HT1080 (cell line): ENCODE data around the gene SUPT3H. TPM values are rescaled to one million over a fixed set of nuclear protein-coding genes. Genes with fewer than 3 reads are reported as not detected.

Source experiments
- DNase-seq: peaks from one replicate; pipeline ENCODE4 v3.0.0-alpha.2; 2015; ENCODE audit warnings: low read depth
- small RNA-seq: library from RNA; depleted of rRNA; stranded (forward); fragments of <200 nt; gene quantifications from one replicate; pipeline ENCODE3, GENCODE V24; 2014
- total RNA-seq: library from RNA; depleted of rRNA; stranded (reverse); fragments of >200 nt; shearing (Covaris generic); gene quantifications from 2 replicates; pipeline ENCODE4 v1.2.3, GENCODE V29; 2014; rRNA removed

The SUPT3H gene
- total RNA-seq, 1 experiment from 2014 or later = 9.1 TPM

GRCh38 chr6:44804016-44804415, 573.7 kb downstream of the SUPT3H start:
- DNase-seq = no peak

DNA sequence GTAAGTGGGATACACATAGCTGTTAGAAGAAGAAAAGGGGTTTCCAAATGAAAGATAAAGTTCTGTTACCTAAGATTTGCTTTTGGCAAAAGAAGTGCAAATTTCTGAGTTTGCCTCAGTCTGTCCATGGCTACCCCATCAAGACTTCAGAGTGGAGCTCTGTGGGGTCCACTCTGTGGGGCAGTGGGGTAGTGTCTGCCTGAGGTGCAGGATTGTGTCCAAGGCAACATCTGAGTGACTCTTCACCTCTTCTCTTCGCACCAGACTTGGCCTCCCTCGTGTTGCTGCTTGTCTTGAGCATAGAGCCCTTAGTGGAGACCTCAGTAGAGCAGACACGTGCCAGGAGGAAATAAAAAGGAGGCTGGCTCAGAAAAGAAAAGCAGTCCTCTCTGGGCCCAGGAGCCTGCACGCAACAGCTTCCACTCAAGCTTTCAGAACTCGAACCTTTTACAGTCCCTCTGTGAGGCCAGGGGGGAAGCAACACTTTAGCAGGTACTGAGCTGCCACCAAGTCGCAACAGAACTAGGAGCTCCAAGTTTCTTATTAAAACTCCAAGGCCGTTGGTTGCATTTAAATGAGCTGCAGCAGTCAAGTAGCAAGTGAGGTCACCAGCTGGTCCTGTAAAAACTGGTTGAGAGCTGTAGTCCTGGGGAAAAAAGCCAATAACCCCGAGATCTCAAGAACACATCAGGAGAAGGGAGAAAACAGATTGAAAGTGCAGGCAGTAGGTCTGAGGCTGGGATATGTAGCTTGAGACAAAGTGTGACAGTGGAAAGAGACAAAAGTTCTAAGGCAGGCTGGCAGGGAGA, 576.7 kb downstream of the SUPT3H start:
- DNase-seq = no peak

DNA sequence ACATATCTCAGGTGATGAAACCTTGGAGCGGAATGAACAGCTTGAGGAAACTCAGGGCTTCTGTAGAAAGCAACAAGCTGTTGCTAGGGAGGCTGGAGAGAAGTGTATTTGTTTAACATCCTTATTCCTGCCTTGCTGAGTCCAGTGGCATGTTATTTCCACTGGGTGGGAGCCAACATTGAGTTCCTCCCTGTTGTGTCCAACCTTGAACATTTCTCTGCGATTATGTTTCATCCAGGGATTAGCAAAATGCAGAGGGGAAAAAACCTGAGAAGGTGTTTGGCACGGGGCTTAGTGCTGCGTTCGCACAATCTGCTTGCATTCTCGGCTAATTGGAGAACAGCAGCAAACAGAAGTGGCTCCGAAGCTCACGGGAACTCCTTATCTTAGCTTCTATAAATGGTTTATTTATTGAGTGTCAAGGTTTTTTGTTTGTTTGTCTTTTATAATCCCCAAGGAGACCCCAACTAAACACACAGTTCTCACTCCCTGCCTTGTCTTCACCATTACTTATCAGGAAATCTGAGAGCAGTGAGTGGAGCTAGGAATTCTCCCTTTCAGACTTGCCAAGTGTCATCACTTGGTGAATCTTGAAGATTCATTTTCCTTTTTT, 577.5 kb downstream of the SUPT3H start:
- DNase-seq = peak; percentile 20

DNA sequence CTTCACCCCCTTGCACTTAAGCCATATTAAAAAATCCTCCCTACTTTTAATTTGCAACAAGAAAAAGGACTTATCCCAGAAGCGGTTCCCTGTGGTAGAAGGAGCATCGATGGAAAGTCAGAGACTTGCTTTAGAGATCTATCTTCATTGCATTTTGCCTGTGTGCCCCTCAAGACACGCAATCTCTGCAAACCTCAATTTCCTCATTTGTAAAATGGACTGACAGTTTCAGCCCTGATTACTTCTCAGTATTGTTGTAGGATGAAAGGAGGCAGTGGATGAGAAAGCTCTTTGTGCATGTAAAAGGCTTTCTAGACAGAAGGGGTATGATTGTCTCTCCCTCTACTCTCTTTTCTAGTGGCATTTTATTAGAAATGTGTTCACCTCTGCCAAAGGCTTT, 580.0 kb downstream of the SUPT3H start:
- no peak for DNase-seq

DNA sequence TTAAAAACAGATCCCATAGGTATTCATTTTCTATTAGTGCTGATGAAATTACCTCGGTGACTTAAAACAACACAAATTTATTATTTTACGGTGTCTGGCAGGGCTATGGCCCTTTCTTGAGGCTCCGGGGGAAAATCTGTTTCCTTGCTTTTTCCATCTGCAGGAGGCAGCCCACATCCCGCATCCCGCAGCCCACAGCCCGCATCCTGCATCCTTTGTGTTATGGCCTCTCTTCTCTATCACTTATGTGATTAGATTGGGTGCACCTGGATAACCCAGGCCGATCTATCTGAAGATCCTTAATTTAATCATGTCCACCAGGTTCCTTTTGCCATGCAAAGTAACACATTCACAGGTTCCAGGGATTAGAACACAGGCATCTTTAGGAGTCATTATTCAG, 582.4 kb downstream of the SUPT3H start:
- no peak for DNase-seq

DNA sequence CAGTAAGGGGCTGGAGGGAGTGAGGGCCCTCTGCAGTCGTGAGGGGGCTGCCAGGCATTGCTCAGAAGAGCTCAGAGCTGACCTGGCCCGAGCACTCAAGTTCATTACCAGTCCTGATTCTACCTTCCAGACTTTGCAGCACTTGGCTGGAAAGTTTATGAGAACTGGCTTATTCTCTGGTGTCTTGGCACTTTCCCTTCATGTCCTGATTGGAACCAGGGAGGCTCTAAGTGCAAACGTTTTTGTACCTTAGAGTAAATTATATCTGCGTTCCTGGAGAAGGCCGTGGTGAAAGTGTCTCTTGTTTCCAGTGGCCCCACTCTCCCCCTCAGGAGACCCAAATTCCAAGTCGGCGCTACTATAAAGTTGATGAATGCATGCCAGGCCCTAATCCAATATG, 587.9 kb downstream of the SUPT3H start:
- DNase-seq = no peak

GRCh38 chr6:44789061-44789460, 588.7 kb downstream of the SUPT3H start:
- no peak for DNase-seq

- DNase-seq = no peak
These were observed 589.2 kb downstream of the SUPT3H start for GRCh38 chr6:44788387-44788981.

DNA sequence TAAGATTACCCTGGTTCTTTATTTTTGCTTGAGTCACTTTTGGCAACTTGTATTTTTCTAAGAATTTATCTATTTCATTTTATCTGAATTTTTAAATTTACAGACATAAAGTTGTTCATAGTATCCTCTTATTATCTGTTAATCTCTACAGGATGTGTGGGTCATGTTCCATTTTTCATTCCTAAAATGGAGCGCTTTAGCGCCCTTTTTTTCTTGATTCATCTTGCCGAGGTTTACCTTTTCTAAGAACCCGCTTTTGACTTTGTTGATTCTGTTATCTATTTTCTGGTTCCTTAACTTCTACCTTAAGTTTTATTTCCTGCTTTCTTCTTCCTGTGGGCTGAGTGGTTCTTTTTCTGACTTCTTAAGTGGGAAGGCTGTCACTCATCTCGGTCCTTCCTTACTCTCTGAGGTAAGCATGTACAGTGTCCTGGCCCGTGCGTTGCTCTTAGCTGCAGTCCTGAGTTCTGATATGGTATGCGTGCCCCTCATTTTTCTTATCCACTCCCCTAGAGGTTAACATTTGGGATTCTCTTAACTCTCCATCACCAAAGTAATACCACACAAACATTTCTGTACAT, 590.4 kb downstream of the SUPT3H start:
- no peak for DNase-seq

GRCh38 chr6:44785130-44785529, 592.6 kb downstream of the SUPT3H start:
- no peak for DNase-seq

DNA sequence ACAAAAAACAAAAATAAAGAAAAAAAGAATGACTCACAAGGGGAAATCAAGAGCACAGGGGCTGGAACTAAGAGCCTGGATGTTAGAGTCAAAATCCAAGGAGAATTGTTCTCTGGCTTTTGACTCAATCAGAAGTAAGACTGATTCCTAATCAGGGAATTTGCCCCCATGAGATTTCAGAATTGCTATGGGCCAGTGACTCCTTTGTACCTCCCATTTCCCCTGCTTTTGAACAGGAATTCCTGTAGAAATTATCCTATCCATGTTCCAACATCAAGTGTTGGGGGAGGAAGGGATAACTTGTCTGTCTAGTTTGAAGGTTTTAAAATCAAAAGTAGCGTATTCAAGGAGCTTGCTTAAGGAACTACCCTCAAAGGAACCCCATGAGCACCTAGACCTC, 593.5 kb downstream of the SUPT3H start:
- DNase-seq = no peak

GRCh38 chr6:44782892-44783291, 594.8 kb downstream of the SUPT3H start:
- no peak for DNase-seq

- no peak for DNase-seq
These were observed 595.7 kb downstream of the SUPT3H start for GRCh38 chr6:44781912-44782597.

- DNase-seq = no peak
These were observed 597.6 kb downstream of the SUPT3H start for GRCh38 chr6:44780161-44780560.

GRCh38 chr6:44779130-44779826, 598.5 kb downstream of the SUPT3H start:
- no peak for DNase-seq

Small RNA genes lying within 50 kb of the gene (small RNA-seq; reads per million reads assigned to genes)
- not detected for gene MIR586

Other genes starting within 250 kb of the SUPT3H start
- gene RUNX2, start 49.6 kb downstream of the SUPT3H start, total RNA-seq = 2.6 and 4.1 TPM in 2 replicates